Umbilical cord (tissue), 2 donors: ENCODE data around the gene TOMM40L. TPM values are rescaled to one million over a fixed set of nuclear protein-coding genes. Genes with fewer than 3 reads are reported as not detected.
"Not testable (repeated sequence)": the region's sequence is repeated elsewhere in the genome, so short reads cannot be mapped to it uniquely, and the experiment has no call there.

Experiments used
- DNase-seq: peaks from one replicate; pipeline ENCODE4 v3.0.0-alpha.2; 2015; ENCODE audit warnings: low spot score
- total RNA-seq: library from RNA; depleted of rRNA; stranded (reverse); fragments of >200 nt; gene quantifications from one replicate; pipeline ENCODE4 v1.2.3, GENCODE V29; 2014; ENCODE audit warnings: low replicate concordance; ENCODE audit not compliant: insufficient read depth

TOMM40L gene
- total RNA-seq, 1 donor from 2014 or later: 7.5 TPM

GRCh38 chr1:161220002-161220401 lies 5.9 kb upstream of the TOMM40L start:
- DNase-seq: no peak

GRCh38 chr1:161222175-161223019 lies 3.5 kb upstream of the TOMM40L start:
- no peak for DNase-seq

- no peak for DNase-seq
Measured at GRCh38 chr1:161223805-161224694, 1.8 kb upstream of the TOMM40L start.

GRCh38 chr1:161224695-161225087 lies 1.2 kb upstream of the TOMM40L start:
- not testable (repeated sequence) for DNase-seq

- peak; percentile 17 for DNase-seq
Measured at GRCh38 chr1:161225178-161225533, 704 bp upstream of the TOMM40L start.

GRCh38 chr1:161226320-161226711 lies 456 bp downstream of the TOMM40L start:
- no peak for DNase-seq

GRCh38 chr1:161226759-161227158 lies 899 bp downstream of the TOMM40L start:
- no peak for DNase-seq

GRCh38 chr1:161227196-161227871 lies 1.5 kb downstream of the TOMM40L start:
- peak; percentile 79 for DNase-seq

GRCh38 chr1:161228032-161228431 lies 2.2 kb downstream of the TOMM40L start:
- no peak for DNase-seq

- DNase-seq: no peak
Measured at GRCh38 chr1:161229896-161230295, 4.0 kb downstream of the TOMM40L start.

- DNase-seq: no peak
Measured at GRCh38 chr1:161230762-161231161, 4.9 kb downstream of the TOMM40L start.

- DNase-seq: no peak
Measured at GRCh38 chr1:161233102-161233501, 7.2 kb downstream of the TOMM40L start.

- DNase-seq: no peak
Measured at GRCh38 chr1:161235957-161236775, 10.3 kb downstream of the TOMM40L start.

- no peak for DNase-seq
Measured at GRCh38 chr1:161238039-161238473, 12.2 kb downstream of the TOMM40L start, which contains the start of gene NR1I3. Gene NR1I3 (minus strand): TSS chr1:161238203. CDS start chr1:161236565, 1,638 bp downstream.

- no peak for DNase-seq
Measured at GRCh38 chr1:161241682-161242081, 15.8 kb downstream of the TOMM40L start.

- DNase-seq: no peak
Measured at GRCh38 chr1:161242313-161242712, 16.5 kb downstream of the TOMM40L start.

- no peak for DNase-seq
Measured at GRCh38 chr1:161244888-161245287, 19.0 kb downstream of the TOMM40L start.

- DNase-seq: not testable (repeated sequence)
Measured at GRCh38 chr1:161250100-161250499, 24.2 kb downstream of the TOMM40L start.

GRCh38 chr1:161250829-161251228 lies 25.0 kb downstream of the TOMM40L start:
- no peak for DNase-seq

GRCh38 chr1:161251579-161251978 lies 25.7 kb downstream of the TOMM40L start:
- no peak for DNase-seq

GRCh38 chr1:161255302-161255701 lies 29.4 kb downstream of the TOMM40L start:
- DNase-seq: not testable (repeated sequence)
